ENCODE data around the gene DISC1.
"Not testable (repeated sequence)": the region's sequence is repeated elsewhere in the genome, so short reads cannot be mapped to it uniquely, and the experiment has no call there.

The DISC1 gene

DNA sequence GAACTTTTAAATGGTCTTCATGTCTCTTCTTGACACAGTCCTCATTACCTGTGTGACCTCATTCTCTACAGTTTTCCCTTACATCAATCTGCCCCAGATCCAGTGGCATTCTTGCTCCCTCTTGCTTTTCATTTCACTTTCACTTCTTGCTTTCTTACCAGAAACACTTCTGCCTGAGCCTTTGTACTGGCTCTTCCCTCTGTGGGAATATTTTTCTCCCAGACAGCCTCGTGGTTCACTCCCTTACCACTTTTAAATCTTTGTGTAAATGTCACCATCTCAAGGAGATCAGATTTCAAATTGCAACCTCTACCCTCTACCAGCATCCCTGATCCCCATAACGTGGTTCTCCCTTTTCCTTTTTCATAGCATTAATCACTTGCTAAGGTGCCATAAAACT lies 73.2 kb downstream of the DISC1 start:
- no peak for DNase-seq (ENCODE audit: low read depth in 2 of 2)

DNA sequence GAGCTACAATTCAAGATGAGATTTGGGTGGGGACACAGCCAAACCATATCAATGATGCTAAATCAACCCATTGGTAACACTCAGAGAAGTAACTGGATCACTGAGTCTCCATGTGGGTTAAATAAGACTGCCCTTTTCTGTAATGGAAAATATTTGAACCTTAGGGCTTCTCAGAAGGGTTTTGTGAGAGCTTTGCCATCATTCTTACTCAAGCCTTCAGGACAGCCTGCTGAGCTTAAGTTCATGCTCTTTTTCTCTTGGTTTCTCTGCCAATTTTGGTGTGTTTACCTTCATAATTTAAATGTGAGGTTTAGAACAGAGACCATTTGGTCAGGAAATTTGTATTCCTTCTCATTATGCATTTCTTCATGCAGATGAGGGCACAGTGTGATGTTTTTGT lies 74.7 kb downstream of the DISC1 start:
- no peak for DNase-seq (ENCODE audit: low read depth in 2 of 2)

DNA sequence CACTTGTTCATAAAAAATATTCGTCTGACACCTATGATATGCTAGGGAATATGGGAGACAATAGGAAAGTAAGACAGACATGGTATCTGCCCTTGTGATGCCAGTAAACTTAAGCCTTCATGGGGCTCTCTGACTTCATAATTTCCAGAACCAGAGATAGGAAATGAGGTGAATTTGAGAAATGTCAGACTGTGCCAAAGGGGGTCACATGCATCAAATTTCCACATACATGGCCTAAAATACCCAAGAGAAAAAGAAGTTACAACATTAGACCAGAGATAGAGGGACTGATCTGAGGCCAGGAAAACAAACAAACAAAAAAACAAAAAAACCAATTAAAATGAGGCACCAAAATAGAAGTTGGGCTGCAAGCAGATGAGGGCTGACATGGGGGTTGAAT lies 75.7 kb downstream of the DISC1 start:
- DNase-seq (ENCODE audit: low read depth in 2 of 2): no peak

DNA sequence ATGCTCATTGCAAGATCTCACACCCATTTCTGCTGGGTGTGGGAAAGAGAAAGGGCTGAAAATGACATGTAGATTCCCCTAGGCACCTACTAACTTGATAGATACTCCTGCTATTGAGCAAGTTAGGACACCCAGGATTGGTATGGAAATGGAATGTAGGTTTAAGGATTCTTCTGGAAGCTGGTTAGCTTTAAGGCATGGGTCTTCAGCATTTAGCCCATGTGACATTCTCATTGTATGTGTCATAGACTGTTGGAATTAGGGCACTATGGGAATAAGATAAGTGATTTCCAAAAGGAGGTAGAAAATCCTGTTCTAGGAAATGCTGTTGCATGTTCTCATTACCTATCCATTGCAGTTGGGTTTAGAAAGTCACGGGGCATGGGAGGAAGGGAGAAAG lies 76.2 kb downstream of the DISC1 start:
- DNase-seq (ENCODE audit: low read depth in 2 of 2): no peak

DNA sequence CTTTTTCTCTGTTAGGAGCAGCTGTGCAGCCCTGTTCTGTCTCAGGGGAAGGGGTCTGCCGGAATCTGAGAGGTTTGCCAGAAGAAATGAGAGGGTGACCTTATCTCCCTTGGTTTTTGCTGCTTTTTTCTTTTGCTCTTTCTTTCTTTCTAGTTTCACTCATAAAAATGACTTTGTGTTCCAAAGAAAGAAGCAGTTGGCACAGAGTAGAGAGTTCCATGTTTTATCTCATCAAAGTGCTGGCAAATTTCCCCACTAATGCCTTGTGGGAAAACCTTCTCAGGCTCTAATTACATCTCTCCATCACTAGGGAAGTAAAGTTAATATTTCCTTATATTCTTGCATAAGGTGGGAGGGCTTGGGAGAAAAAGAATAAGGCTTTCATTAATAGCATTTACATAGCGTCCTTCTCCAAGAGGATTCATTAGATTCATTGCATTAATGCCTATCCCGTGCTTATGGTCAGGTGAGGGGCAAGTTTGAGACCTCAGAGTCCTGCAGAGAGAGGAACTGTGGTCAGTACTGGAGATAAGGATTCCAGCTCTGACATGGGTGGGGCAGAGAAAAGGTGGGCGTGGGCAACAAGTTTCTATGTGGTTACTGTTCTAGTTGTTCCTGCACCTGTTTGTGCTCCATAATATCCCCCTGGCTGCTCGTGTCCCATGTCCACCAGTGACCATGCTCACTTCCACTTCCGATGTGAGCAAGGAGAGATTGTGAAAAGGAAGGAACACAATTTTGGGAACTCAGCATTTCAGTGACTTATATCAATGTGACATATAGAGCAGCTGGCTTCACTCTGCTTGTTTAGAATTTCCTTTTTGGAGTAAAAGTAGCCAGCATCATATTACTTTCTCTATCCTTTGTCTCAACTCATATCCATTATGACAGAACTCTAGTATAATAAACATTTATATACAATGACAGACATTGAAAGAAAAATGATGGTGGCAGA lies 79.5 kb downstream of the DISC1 start:
- DNase-seq (ENCODE audit: low read depth in 2 of 2): no peak

DNA sequence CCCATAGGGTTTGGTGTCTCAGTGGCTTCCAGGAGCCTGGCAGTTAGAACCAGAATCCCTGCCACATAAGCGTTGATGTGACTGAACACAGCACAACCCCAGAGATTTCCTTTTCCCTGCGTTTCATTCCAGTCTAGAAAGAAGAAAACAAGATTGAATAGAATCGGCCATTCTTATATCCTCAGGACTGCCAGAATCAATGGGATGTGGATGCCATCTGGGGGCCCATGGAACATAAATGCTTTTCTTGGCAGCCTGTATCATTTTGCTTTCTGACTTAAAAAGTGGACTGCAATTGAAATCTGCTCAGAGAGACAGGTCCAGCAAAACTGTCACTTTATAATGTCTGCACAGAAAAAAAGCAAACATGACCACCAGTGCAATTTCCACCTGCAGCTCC lies 80.3 kb downstream of the DISC1 start:
- DNase-seq (ENCODE audit: low read depth in 2 of 2): no peak

DNA sequence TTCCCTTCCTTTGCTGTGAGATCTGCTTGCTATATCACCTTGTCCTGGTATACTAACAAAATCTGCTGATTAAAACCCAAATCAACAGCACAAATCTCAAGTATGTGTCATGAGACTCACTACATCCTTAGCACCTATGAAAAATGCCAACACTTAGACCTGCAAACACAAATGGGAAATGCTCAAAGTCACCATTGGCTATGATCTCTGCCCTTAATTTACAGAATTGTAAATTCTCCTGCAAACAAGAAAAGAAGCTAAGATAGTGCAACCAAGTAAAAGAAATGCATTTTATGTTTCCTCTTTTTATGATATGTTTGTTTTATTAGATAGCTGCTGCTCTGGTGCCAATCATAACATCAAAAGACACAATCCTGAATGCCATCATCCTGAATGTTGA lies 80.8 kb downstream of the DISC1 start:
- no peak for DNase-seq (ENCODE audit: low read depth in 2 of 2)

DNA sequence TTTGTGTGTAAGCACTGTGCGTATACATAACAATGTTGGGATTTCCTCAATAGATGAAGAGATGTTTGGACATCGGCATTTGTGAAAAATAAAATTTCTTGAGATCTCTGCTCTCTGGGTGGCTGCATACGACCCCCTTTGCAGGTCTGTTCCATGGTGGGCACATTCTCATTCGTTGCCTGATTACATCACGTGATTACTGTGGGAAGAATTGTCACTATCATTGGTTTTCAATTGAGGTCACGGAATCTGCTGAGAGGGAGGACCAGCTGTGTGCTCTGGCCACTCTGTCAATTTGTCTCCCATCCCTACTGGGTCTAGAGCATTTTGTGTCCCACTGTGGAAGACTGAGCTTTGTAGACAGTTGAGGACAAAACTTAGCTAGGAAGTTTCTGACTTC lies 81.8 kb downstream of the DISC1 start:
- no peak for DNase-seq (ENCODE audit: low read depth in 2 of 2)

DNA sequence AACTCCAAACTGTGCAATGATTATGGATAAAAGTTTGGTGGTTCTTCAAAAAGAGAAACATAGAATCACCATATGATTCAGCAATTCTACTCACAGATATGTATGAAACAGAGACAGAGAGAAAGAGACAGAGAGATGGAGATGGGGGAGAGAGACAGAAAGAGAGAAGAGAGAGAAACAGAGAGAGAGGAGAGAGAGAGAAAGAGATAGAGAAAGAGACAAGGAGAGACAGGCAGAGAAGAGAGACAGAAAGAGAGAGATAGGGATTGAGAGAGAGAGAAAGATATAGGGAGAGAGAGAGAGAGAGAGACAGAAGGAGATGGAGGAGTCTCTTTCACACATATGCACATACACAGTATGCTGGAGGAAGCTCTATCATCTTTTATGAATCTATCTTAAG lies 87.8 kb downstream of the DISC1 start:
- DNase-seq (ENCODE audit: low read depth in 2 of 2): no peak

DNA sequence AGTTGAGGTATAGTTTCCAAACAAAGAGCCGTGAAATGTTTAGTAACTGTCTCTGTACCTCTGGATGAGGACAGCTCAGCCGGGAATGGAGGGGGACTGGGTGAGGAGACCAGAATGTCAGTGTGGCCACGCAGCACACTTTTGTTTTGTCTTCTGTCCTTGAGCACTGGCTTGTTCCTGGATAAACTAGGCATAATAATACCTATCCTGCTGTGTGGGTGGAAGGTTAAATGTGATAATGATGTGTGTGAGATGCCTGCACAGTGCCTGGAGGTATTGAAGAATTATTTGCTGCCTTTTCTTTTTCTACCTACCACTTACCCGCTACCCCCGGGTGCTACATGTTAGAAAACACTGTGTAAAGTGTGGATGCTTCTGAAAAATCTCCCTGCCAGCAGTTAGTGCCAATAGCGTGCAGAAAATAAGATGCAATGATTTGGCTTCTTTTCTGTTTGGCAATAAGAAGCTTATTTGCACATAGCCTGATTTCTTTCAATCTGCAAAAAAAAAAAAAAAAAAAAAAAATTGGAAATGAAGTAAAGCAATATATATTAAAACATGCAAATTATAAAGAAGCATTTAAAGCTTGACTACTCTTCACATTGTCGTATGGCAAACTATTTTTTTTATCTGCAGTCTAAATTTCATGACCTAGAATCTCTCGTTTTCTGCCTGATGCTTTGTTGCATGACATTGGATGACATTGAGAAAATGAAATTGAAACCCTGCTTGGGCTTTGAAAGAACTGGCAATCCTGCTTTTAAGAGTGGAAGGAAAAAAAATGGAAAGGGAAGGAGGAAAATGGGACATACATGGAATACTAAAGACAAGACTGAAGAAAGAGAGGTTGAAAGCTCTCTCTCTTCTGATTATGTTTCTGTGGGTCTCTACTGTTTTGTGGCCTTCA lies 89.5 kb downstream of the DISC1 start:
- DNase-seq (ENCODE audit: low read depth in 2 of 2): no peak

DNA sequence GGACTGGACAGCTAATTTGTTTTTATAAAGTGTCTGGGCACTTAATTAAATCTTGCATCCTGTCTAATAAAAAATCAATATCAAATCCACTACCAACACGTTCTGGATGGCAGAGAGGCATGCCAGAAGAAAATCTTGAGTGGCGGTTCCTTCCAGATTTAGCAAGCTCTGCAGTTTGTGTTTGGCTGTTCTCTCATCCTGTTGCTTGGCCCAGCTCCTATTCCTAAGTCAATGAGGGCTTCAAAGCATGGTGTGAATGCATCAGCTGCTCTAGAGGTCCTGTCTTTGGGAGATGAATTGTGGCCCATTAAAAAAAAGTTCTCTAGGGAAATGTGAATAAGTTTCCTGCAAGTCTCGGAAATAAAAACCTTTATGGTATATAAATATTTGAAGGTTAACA lies 90.3 kb downstream of the DISC1 start:
- DNase-seq (ENCODE audit: low read depth in 2 of 2): no peak

DNA sequence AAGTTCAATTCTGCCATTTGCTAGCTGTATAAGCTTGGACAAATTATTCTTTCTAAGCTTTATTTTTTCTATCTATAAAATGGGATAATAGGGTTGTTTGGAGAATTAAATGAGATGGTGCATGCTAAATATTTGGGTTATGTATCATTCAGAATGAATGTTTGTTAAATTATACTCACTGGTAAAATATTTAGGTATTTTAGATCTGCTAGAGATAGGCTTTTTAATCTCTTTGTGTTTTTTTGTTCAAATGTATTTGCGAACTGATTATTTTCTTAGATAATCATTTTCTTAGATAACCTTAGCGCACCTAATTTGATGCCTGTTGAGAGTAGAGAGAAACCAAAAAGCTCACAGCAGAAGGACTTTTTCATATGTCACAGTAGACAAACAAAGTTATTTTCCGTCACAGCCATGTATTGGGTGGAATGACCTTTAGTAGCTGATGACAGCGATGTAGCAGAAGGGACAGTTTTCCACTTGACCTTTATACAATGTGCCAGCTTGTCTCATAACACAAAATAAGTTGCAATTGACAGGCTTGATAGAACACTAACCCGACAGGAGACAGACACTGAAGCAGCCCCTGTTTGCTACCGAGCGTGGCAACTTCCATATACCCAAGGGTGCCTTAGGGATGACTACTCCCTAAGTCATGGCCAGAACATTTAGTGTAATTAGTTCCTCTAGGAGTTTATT lies 93.0 kb downstream of the DISC1 start:
- no peak for DNase-seq (ENCODE audit: low read depth in 2 of 2)

DNA sequence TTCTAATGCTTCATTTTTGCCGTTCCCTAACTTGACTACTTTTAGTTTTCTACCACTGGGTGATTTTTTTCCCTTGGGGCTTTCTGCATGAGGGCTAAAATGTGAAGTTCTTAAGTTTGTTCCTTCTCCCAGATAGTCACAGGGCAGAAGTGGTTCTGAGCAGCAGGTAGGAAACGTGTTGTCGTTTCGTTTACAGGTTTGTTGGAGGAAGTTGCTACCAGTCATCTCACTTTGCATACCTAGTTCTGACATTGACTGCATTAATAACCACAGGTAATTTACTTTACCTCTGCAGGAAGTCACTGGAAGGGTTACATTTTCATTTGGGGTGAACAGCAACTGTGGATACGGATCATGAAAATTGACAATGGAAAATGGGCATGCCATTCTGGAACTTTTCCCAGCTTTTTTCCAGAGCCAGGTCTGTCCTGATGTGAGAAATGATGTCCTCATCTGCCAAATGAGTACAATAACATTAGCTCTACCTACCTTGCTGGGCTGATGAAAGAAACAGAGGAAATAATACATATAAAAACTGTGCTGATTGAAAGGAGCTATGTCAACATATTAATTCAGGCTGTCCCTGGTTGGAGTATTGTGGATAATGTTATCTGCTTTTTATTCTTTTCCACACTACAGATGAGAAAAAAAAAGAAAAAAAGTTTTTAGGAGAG lies 94.2 kb downstream of the DISC1 start:
- DNase-seq (ENCODE audit: low read depth in 2 of 2): no peak

DNA sequence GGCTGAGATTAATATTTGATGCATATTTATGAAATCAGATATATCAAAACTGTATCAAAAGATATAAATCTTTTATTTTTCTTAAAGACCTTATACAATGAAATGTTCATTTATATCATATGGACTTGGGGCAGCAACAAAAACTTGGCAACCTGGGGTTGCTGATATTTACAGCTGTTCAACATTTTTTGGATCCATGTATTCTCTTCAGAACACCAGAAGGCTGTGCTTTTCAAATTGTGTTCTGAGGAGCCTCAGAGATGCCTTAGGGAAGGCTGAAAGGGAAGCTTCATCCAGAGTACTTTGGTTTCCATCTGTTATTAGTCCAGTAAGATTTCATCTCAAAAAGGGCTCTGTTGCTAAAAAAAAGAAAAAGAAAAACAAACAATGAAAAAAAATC lies 94.8 kb downstream of the DISC1 start:
- DNase-seq (ENCODE audit: low read depth in 2 of 2): no peak

DNA sequence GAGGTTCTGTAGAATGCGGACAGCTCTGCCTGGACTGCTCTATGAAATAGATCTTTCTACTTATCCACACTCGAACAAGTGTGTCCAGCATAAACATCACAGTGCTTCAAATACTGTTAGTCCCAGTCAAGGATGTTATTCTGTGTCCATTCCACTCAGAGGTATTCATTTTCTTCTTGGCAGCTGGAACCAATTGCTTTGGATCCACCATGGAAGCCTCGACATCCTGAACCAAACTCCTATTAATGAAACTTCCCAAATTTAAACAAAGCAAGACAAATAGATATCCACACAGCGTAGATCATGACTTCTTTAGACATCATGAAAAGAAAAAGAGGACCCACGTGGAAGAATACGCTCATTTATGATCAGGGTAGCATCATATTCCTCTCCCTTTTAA lies 95.8 kb downstream of the DISC1 start:
- DNase-seq (ENCODE audit: low read depth in 2 of 2): no peak

DNA sequence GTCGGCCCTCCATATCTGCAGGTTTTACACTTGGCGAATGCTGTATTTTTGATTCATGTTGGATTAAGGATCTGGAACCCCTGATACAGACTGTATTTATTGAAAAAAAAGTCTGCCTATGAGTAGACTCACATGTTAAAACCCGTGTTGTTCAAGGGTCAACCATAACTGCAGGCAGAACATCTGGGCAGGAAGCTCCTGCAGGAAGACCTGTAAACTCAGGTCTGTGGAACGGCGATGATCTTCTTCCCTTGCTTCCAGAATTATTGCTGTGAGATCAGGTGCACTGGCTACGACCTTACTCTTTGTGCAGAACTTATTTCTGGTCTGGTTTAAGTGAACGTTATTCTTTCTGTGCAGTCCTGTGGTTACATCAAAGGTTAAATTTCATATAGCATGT lies 96.6 kb downstream of the DISC1 start:
- no peak for DNase-seq (ENCODE audit: low read depth in 2 of 2)

DNA sequence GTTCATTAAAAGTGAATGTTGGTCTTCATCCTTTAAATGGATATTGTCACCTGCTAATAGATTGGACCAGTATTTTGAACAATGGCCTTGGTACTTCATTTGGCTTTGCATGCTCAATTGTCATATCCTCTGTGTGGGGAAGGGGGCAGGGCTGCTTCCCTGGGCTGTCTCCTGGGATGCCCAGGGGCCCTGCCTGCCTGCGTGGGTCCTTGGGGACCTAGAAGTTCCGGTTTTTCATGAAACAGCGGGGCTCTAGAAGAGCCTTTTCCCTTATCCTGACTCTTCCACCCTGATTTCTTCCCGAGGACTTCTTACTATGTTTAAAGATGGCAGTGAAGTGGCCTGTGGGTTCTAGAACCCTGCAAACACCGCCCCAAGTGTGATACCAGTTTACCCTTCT lies 97.5 kb downstream of the DISC1 start:
- DNase-seq (ENCODE audit: low read depth in 2 of 2): no peak

DNA sequence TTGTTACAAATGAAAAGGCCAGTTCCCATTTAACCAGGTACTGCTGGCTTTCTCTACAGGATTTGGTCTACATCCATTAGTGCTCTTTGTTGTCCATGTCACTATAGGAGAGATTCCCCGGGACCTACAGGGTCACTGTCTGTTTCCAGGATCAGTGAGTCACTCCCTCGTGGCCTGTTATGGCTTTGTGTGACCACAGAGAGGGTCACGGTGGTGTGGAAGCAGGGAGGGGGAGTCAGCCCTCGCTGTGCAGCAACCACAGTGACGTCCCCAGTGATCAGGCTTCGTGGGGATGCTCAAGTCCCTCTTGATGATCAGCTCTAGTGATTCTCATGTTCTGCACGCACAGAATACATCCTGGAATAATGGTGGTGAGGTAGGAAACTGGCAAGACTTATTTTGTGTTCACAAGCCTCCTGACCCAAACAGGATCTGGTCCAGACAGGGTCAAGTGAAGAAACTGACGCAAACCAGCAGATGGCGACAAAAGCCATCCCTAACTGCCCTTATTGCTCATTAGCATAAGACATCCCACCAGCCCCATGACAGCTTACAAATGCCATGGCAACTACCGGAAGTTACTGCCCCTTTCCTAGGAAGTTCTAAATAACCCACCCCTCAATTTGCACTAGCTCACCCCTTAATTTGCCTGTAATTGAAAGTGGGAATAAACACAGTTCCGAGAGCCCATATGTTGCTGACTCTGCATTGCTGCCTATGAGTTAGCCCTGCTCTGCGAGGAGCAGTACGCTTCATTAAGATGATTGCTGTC lies 98.5 kb downstream of the DISC1 start:
- no peak for DNase-seq (ENCODE audit: low read depth in 2 of 2)

DNA sequence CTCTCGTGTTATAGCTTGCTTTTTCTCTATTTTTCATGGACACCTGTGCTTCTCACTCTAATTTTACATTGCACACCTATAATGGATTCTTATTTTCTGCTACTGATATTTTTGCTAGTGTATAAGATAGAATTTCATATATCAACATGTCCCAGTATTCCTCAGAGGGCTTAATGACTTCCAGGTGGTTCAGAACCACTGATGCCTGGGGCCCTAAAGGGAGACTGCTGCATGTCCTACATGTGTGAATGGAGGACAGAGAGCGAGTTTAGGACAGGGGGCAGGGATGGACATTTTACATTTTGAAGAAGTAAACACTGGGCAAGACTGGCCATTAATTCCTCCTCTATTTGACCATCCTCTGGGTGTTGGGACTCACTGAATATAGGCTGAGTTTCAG lies 100.6 kb downstream of the DISC1 start:
- no peak for DNase-seq (ENCODE audit: low read depth in 2 of 2)

DNA sequence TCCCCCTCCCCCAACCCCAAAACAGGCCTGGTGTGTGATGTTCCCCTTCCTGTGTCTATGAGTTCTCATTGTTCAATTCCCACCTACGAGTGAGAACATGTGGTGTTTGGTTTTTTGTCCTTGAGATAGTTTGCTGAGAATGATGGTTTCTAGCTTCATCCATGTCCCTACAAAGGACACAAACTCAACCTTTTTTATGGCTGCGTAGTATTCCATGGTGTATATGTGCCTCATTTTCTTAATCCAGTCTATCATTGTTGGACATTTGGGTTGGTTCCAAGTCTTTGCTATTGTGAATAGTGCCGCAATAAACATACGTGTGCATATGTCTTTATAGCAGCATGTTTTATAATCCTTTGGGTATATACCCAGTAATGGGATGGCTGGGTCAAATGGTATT lies 102.4 kb downstream of the DISC1 start:
- DNase-seq (ENCODE audit: low read depth in 2 of 2): not testable (repeated sequence)

DNA sequence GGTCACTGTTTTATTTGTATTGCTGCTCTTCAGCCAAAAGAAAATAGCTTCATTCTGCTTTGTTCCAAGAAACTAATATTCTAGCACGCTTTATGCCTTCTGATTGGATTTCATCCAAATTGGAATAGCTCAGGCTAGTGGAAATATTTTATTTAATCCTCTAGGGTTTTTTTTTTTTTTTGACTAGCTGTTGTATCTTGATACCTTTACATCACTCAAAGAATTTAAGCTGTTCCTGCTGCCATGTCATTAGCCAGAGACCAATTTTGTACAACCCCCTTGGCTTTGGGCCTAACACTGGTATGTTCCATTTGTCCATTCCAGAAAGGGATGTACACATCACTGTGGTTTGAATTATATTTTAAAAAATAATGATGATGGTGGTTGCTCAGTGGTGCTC lies 103.0 kb downstream of the DISC1 start:
- DNase-seq (ENCODE audit: low read depth in 2 of 2): no peak

All from stimulated activated CD8-positive, alpha-beta memory T cell treated with anti-CD3 and anti-CD28 coated beads, Interleukin-15, amount 100 ng/mL, for 4 hours (primary cell).